ENCODE results near the gene TMEM41A. TPM values are rescaled to one million over a fixed set of nuclear protein-coding genes. Genes with fewer than 3 reads are reported as not detected.
A peak's percentile ranks its signal among the peaks of the same experiment; 100 is the strongest.

Gene TMEM41A
- polyA plus RNA-seq (2012; ENCODE audit: insufficient read length, low read depth), result 16.4 TPM

- TF ChIP-seq SIN3A (IDR thresholded peaks at IDR 0.05; ENCODE audit: borderline replicate concordance, insufficient read depth, low read length) (no peak), POLR2AphosphoS5 (IDR thresholded peaks at IDR 0.05; ENCODE audit: low read depth, low read length) (peak; percentile 91), FOXP2 (optimal IDR thresholded peaks at IDR 0.05; ENCODE audit: borderline replicate concordance, extremely low read depth, extremely low read length, insufficient read depth) (peak; percentile 96), TAF1 (IDR thresholded peaks at IDR 0.05; ENCODE audit: borderline replicate concordance, insufficient read depth, low read length) (peak; percentile 89)
- TF ChIP-seq, protein P1, sequence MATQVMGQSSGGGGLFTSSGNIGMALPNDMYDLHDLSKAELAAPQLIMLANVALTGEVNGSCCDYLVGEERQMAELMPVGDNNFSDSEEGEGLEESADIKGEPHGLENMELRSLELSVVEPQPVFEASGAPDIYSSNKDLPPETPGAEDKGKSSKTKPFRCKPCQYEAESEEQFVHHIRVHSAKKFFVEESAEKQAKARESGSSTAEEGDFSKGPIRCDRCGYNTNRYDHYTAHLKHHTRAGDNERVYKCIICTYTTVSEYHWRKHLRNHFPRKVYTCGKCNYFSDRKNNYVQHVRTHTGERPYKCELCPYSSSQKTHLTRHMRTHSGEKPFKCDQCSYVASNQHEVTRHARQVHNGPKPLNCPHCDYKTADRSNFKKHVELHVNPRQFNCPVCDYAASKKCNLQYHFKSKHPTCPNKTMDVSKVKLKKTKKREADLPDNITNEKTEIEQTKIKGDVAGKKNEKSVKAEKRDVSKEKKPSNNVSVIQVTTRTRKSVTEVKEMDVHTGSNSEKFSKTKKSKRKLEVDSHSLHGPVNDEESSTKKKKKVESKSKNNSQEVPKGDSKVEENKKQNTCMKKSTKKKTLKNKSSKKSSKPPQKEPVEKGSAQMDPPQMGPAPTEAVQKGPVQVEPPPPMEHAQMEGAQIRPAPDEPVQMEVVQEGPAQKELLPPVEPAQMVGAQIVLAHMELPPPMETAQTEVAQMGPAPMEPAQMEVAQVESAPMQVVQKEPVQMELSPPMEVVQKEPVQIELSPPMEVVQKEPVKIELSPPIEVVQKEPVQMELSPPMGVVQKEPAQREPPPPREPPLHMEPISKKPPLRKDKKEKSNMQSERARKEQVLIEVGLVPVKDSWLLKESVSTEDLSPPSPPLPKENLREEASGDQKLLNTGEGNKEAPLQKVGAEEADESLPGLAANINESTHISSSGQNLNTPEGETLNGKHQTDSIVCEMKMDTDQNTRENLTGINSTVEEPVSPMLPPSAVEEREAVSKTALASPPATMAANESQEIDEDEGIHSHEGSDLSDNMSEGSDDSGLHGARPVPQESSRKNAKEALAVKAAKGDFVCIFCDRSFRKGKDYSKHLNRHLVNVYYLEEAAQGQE (IDR thresholded peaks at IDR 0.05; ENCODE audit: insufficient read depth in 1 of 2, low read depth in 2 of 2, low read length in 2 of 2), result 0 out of 4 replicates have a peak, but pooled peaks of 1 of the 2 experiments have one; percentile 31
These were observed at the start of gene TMEM41A for GRCh38 chr3:185498503-185499396. Gene TMEM41A, minus strand, starts transcription at chr3:185499035. Its CDS starts 74 bp downstream, at chr3:185498961.

DNA sequence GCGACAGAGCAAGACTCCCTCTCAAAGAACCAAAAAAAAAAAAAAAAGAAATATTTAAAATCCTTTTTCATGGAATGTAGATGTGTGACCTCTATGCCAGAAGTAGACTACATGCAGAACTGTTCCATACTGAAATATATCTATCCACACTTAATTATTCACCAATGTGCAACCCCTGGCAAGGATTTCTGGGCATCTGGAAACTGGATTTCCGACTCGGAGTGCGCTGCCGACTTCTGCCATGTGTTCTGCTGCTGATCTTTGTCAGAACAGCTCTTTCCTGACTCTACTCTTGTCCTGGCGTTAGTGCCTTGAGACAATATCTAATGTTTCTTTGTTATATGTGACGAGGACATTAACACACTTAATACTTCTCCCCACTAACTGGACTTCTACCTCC lies 41.9 kb upstream of the TMEM41A start:
- no peak for TF ChIP-seq SIN3A (IDR thresholded peaks at IDR 0.05; ENCODE audit: borderline replicate concordance, insufficient read depth, low read length)
- TF ChIP-seq, protein P1 (IDR thresholded peaks at IDR 0.05; ENCODE audit: insufficient read depth in 1 of 2, low read depth in 2 of 2, low read length in 2 of 2), result no peak
- no peak for TF ChIP-seq FOXP2 (optimal IDR thresholded peaks at IDR 0.05; ENCODE audit: borderline replicate concordance, extremely low read depth, extremely low read length, insufficient read depth)
- no peak for TF ChIP-seq POLR2AphosphoS5 (IDR thresholded peaks at IDR 0.05; ENCODE audit: low read depth, low read length)
- TF ChIP-seq TAF1 (IDR thresholded peaks at IDR 0.05; ENCODE audit: borderline replicate concordance, insufficient read depth, low read length), result no peak

GRCh38 chr3:185539934-185540333 lies 41.1 kb upstream of the TMEM41A start:
- no peak for TF ChIP-seq POLR2AphosphoS5 (IDR thresholded peaks at IDR 0.05; ENCODE audit: low read depth, low read length)
- TF ChIP-seq, protein P1 (IDR thresholded peaks at IDR 0.05; ENCODE audit: insufficient read depth in 1 of 2, low read depth in 2 of 2, low read length in 2 of 2), result no peak

DNA sequence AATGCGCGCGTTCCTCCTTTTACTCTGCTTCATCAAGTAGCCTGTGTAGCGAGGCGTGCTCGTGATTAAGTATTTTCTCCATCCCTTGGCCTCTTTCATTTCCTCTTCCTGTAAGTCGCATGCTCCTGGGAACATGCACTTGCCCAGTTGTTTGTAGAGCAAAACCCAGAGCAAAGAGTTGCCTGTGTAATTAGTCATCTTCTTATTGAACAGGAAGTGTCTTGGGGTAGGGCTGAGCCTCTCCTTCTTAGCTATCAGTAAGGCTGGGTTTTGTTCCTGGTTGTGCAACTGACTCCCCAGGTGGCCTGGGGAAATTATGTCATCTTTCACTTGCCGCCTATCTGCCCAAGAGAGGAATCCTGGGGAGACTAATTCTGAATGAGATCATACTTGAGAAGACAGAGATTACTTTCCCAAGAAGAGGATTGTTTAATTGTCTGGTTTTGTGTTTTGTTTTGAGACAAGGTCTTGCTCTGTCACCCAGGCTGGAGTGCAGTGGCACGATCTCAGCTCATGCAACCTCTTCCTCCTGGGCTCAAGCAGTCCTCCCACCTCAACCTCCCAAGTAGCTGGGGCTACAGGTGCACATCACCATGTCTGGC lies 38.6 kb upstream of the TMEM41A start:
- TF ChIP-seq TAF1 (IDR thresholded peaks at IDR 0.05; ENCODE audit: borderline replicate concordance, insufficient read depth, low read length) (no peak), POLR2AphosphoS5 (IDR thresholded peaks at IDR 0.05; ENCODE audit: low read depth, low read length) (peak; percentile 51; the same call in 1 of the 2 replicates), FOXP2 (optimal IDR thresholded peaks at IDR 0.05; ENCODE audit: borderline replicate concordance, extremely low read depth, extremely low read length, insufficient read depth) (no peak), SIN3A (IDR thresholded peaks at IDR 0.05; ENCODE audit: borderline replicate concordance, insufficient read depth, low read length) (no peak; the same call in 1 of the 2 replicates)
- TF ChIP-seq, protein P1 (IDR thresholded peaks at IDR 0.05; ENCODE audit: insufficient read depth in 1 of 2, low read depth in 2 of 2, low read length in 2 of 2), result 0 out of 4 replicates have a peak, but pooled peaks of 1 of the 2 experiments have one; percentile 36

Data from PFSK-1 (cell line).